PC-3 (cell line): Measurements from ENCODE around the gene CAMTA1. TPM values are rescaled to one million over a fixed set of nuclear protein-coding genes. Genes with fewer than 3 reads are reported as not detected.

Source experiments
- ATAC-seq: fragments of 200-7000 bp; cut with Tn5 transposase; 2 replicates; pipeline ENCODE4 v1.9.1; 2020; ENCODE audit warnings: mild to moderate bottlenecking, moderate library complexity
- BruUV-seq: library from RNA; stranded (reverse); fragments of 400-500 nt; replicated peaks from 2 replicates; lab custom pipeline; 2021; lab: Mats Ljungman, UMichigan
- CTCF ChIA-PET: fragments of 300-600 bp; sonication (Branson Sonifier 250); formaldehyde crosslinking; loops from one replicate; lab custom pipeline; 2022; ENCODE audit warnings: antibody characterized with exemption; lab: Charles Lee
- POLR2A ChIA-PET: fragments of 300-600 bp; sonication (Branson Sonifier 250); formaldehyde crosslinking; loops from one replicate; lab custom pipeline; 2022; ENCODE audit warnings: antibody characterized with exemption; ENCODE audit not compliant: unreplicated experiment; lab: Charles Lee
- DNase-seq: peaks from one replicate; pipeline ENCODE4 v3.0.0-alpha.2; 2015
- H2AFZ ChIP-seq: fragments of 300-600 bp; sonication (generic); 2 replicates; pipeline ENCODE4 v1.6.0; 2016; ENCODE audit warnings: antibody characterized with exemption, low read length
- H3F3A ChIP-seq: fragments of 300-600 bp; sonication (generic); one replicate; pipeline ENCODE4 v1.6.0; 2017; ENCODE audit warnings: antibody characterized with exemption, low read length, control low read depth, mild to moderate bottlenecking; ENCODE audit not compliant: unreplicated experiment
- H3K27ac ChIP-seq: fragments of 300-600 bp; sonication (generic); 2 replicates; pipeline ENCODE4 v1.5.1; 2016; ENCODE audit warnings: mild to moderate bottlenecking, low read length
- H3K27me3 ChIP-seq: fragments of 300-600 bp; sonication (generic); 2 replicates; pipeline ENCODE4 v1.6.1; 2016; ENCODE audit warnings: low read length, mixed read lengths
- H3K36me3 ChIP-seq: fragments of 300-600 bp; sonication (generic); 2 replicates; pipeline ENCODE4 v1.6.1; 2016; ENCODE audit warnings: low read depth, mixed run types, low read length, mixed read lengths
- H3K4me1 ChIP-seq: fragments of 300-600 bp; sonication (generic); 2 replicates; pipeline ENCODE4 v1.5.1; 2016; ENCODE audit warnings: low read length; ENCODE audit not compliant: insufficient read depth
- H3K4me2 ChIP-seq: fragments of 300-600 bp; sonication (generic); 2 replicates; pipeline ENCODE4 v1.6.0; 2016; ENCODE audit warnings: low read length
- H3K4me3 ChIP-seq: fragments of 300-600 bp; sonication (generic); 2 replicates; pipeline ENCODE4 v1.5.1; 2016; ENCODE audit warnings: mild to moderate bottlenecking, low read length, mixed read lengths
- H3K79me2 ChIP-seq: fragments of 300-600 bp; sonication (generic); 2 replicates; pipeline ENCODE4 v1.6.1; 2017; ENCODE audit warnings: low read length, mixed read lengths
- H3K9ac ChIP-seq: fragments of 300-600 bp; sonication (generic); 2 replicates; pipeline ENCODE4 v1.6.0; 2016; ENCODE audit warnings: mild to moderate bottlenecking, low read length
- H3K9me2 ChIP-seq: fragments of 300-600 bp; sonication (generic); replicated peaks from 2 replicates; pipeline ENCODE4 v1.6.1; 2016; ENCODE audit warnings: mixed run types, low read length, mixed read lengths
- H3K9me3 ChIP-seq: fragments of 300-600 bp; sonication (generic); 2 replicates; pipeline ENCODE4 v1.6.1; 2016; ENCODE audit warnings: low read length, mixed read lengths
- H4K20me1 ChIP-seq: fragments of 300-600 bp; sonication (generic); 2 replicates; pipeline ENCODE4 v1.6.1; 2016; ENCODE audit warnings: low read length, mixed read lengths
- EZH2 ChIP-seq: fragments of 300-600 bp; sonication (generic); IDR thresholded peaks from one replicate; pipeline ENCODE4 v1.6.1; 2017; ENCODE audit warnings: antibody characterized with exemption, mild to moderate bottlenecking, low read length; ENCODE audit not compliant: unreplicated experiment
- EZH2phosphoT487 ChIP-seq: fragments of 300-600 bp; sonication (generic); IDR thresholded peaks from 2 replicates; pipeline ENCODE4 v1.6.1; 2018; ENCODE audit warnings: mild to moderate bottlenecking, antibody characterized with exemption, low read length, borderline replicate concordance
- intact Hi-C: fragments of 100-400 bp; cut with micrococcal nuclease; formaldehyde crosslinking; loops from 2 replicates; pipeline ENCODE4 v1.9.0; 2023
- total RNA-seq: library from RNA; depleted of rRNA; stranded (reverse); fragments of >200 nt; gene quantifications from 2 replicates; pipeline ENCODE4 v1.2.3, GENCODE V29; 2014
- TF ChIP-seq, protein P1 (sequence below): fragments of 300-600 bp; sonication (generic); conservative IDR thresholded peaks from 2 replicates; pipeline ENCODE4 v1.5.1; 2017; ENCODE audit warnings: antibody characterized with exemption, low read depth, mild to moderate bottlenecking, low read length

CAMTA1 gene
- total RNA-seq, 1 experiment from 2014 or later = 40.8 TPM

DNA sequence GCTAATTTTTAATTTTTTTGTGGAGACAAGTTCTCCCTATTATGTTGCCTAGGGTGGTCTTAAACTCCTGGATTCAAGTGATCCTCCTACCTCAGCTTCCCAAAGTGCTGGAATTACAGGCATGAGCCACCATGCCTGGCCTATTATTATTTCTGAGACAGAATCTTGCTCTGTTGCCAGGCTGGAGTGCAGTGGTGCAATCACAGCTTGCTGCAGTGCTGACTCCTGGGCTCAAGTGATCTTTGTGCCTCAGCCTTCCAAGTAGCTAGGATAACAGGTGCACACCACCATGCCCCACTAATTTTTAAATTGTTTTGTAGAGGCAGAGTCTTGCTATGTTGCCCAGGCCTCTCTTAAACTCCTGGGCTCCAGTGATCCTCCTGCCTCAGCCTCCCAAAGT is 196.3 kb downstream of the CAMTA1 start:
- H3K27me3 ChIP-seq = peaks cover 39% of the 10 kb centered on the region
- H3K4me3 ChIP-seq = no peak overlapping the region
- ChIA-PET CTCF (no interaction called here), POLR2A (no interaction called here)
- H3K4me2 ChIP-seq = no peak overlapping the region
- H3K9me3 ChIP-seq = no peaks in the 10 kb centered on the region
- H3K4me1 ChIP-seq = no peaks in the 10 kb centered on the region
- DNase-seq (no peak), ATAC-seq (no peak)
- no peaks in the 10 kb centered on the region for H3F3A ChIP-seq
- H4K20me1 ChIP-seq = no peaks in the 10 kb centered on the region
- no peak overlapping the region for H3K9ac ChIP-seq
- BruUV-seq = no TSS peak
- H3K36me3 ChIP-seq = no peaks in the 10 kb centered on the region
- intact Hi-C loops = no loop called here
- TF ChIP-seq EZH2phosphoT487 (no peak), EZH2 (no peak)
- TF ChIP-seq, protein P1, sequence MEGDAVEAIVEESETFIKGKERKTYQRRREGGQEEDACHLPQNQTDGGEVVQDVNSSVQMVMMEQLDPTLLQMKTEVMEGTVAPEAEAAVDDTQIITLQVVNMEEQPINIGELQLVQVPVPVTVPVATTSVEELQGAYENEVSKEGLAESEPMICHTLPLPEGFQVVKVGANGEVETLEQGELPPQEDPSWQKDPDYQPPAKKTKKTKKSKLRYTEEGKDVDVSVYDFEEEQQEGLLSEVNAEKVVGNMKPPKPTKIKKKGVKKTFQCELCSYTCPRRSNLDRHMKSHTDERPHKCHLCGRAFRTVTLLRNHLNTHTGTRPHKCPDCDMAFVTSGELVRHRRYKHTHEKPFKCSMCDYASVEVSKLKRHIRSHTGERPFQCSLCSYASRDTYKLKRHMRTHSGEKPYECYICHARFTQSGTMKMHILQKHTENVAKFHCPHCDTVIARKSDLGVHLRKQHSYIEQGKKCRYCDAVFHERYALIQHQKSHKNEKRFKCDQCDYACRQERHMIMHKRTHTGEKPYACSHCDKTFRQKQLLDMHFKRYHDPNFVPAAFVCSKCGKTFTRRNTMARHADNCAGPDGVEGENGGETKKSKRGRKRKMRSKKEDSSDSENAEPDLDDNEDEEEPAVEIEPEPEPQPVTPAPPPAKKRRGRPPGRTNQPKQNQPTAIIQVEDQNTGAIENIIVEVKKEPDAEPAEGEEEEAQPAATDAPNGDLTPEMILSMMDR = no peak
- H3K9me2 ChIP-seq = no peaks in the 10 kb centered on the region
- no peak overlapping the region for H3K27ac ChIP-seq
- H3K79me2 ChIP-seq = no peaks in the 10 kb centered on the region
- H2AFZ ChIP-seq = no peak overlapping the region

DNA sequence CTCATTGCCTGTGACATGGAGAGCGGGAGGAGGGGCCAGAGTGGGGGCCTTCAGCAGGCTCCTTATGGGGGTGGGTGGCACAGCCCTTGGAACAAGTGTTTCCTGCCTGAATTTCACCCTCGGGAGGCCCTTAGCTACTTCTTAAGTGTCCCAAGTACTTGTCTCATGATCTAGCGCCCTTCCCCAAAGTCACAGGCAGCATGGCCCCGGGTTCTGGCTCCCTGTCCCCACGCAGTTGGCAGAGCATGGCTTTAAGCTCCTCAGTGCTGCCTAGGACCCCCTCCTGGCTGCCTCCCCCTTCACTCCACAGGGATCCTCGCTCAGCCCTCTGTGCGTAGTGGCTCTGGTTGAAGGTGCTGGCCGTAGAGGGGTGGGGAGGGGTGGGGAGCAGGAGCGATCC is 197.2 kb downstream of the CAMTA1 start:
- Histone ChIP-seq H3K9me2 (no peaks in the 10 kb centered on the region), H3K4me3 (no peak overlapping the region), H3K36me3 (no peaks in the 10 kb centered on the region), H3F3A (no peaks in the 10 kb centered on the region), H3K4me1 (no peaks in the 10 kb centered on the region), H3K27me3 (peaks cover 39% of the 10 kb centered on the region), H2AFZ (no peak overlapping the region), H3K9me3 (no peaks in the 10 kb centered on the region), H3K9ac (no peak overlapping the region), H3K79me2 (no peaks in the 10 kb centered on the region), H4K20me1 (no peaks in the 10 kb centered on the region), H3K27ac (no peak overlapping the region), H3K4me2 (no peak overlapping the region)
- TF ChIP-seq EZH2 (no peak), EZH2phosphoT487 (no peak)
- TF ChIP-seq, protein P1 = no peak
- BruUV-seq = no TSS peak
- intact Hi-C loops = no loop called here
- DNase-seq = no peak
- ChIA-PET POLR2A (no interaction called here), CTCF (no interaction called here)
- no peak for ATAC-seq

- no peak overlapping the region for H3K4me2 ChIP-seq
- POLR2A ChIA-PET = no interaction called here
These were observed 197.6 kb downstream of the CAMTA1 start for GRCh38 chr1:6982860-6983259.

More at GRCh38 chr1:6982860-6983259, 197.6 kb downstream of the CAMTA1 start:
- no peak for ATAC-seq
- TF ChIP-seq EZH2phosphoT487 = no peak
- TF ChIP-seq, protein P1 = no peak
- no peak for TF ChIP-seq EZH2
- Histone ChIP-seq H3K79me2 (no peaks in the 10 kb centered on the region), H3F3A (no peaks in the 10 kb centered on the region), H4K20me1 (no peaks in the 10 kb centered on the region), H3K9ac (no peak overlapping the region), H3K9me2 (no peaks in the 10 kb centered on the region), H3K4me1 (no peaks in the 10 kb centered on the region), H2AFZ (no peak overlapping the region), H3K36me3 (no peaks in the 10 kb centered on the region), H3K27me3 (peaks cover 36% of the 10 kb centered on the region), H3K4me3 (no peak overlapping the region), H3K27ac (no peak overlapping the region), H3K9me3 (no peaks in the 10 kb centered on the region)
- intact Hi-C loops = no loop called here
- BruUV-seq = no TSS peak
- CTCF ChIA-PET = no interaction called here
- DNase-seq = peak; percentile 41
